ENCODE data around the gene TAS2R46.

DNA sequence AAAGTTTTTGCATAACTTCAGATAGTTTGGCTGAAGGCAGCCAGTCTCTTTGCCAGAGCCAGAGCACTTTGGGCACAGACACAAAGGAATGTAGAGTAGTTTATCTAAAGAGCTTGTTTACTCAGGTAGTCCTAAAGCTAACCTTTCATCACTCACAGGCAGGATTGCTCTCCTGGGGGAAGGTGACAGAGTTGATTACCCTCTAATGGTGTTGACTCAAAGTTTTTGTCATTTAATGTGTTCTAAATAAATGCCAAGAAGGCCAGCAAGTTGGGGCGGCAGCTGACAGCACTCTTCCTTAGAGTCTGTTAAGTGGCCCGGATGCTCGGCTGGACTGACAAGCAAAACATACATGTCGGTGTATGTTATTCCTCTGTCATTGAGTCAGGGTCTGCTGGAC, 9.3 kb upstream of the TAS2R46 start:
- TF ChIP-seq, protein P1, sequence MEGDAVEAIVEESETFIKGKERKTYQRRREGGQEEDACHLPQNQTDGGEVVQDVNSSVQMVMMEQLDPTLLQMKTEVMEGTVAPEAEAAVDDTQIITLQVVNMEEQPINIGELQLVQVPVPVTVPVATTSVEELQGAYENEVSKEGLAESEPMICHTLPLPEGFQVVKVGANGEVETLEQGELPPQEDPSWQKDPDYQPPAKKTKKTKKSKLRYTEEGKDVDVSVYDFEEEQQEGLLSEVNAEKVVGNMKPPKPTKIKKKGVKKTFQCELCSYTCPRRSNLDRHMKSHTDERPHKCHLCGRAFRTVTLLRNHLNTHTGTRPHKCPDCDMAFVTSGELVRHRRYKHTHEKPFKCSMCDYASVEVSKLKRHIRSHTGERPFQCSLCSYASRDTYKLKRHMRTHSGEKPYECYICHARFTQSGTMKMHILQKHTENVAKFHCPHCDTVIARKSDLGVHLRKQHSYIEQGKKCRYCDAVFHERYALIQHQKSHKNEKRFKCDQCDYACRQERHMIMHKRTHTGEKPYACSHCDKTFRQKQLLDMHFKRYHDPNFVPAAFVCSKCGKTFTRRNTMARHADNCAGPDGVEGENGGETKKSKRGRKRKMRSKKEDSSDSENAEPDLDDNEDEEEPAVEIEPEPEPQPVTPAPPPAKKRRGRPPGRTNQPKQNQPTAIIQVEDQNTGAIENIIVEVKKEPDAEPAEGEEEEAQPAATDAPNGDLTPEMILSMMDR (IDR thresholded peaks at IDR 0.05): no peak
- no peak for TF ChIP-seq POLR2AphosphoS5 (IDR thresholded peaks at IDR 0.05; ENCODE audit: low read depth, low read length)
- TF ChIP-seq, protein P2, sequence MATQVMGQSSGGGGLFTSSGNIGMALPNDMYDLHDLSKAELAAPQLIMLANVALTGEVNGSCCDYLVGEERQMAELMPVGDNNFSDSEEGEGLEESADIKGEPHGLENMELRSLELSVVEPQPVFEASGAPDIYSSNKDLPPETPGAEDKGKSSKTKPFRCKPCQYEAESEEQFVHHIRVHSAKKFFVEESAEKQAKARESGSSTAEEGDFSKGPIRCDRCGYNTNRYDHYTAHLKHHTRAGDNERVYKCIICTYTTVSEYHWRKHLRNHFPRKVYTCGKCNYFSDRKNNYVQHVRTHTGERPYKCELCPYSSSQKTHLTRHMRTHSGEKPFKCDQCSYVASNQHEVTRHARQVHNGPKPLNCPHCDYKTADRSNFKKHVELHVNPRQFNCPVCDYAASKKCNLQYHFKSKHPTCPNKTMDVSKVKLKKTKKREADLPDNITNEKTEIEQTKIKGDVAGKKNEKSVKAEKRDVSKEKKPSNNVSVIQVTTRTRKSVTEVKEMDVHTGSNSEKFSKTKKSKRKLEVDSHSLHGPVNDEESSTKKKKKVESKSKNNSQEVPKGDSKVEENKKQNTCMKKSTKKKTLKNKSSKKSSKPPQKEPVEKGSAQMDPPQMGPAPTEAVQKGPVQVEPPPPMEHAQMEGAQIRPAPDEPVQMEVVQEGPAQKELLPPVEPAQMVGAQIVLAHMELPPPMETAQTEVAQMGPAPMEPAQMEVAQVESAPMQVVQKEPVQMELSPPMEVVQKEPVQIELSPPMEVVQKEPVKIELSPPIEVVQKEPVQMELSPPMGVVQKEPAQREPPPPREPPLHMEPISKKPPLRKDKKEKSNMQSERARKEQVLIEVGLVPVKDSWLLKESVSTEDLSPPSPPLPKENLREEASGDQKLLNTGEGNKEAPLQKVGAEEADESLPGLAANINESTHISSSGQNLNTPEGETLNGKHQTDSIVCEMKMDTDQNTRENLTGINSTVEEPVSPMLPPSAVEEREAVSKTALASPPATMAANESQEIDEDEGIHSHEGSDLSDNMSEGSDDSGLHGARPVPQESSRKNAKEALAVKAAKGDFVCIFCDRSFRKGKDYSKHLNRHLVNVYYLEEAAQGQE (IDR thresholded peaks at IDR 0.05; ENCODE audit: insufficient read depth in 1 of 2, low read depth in 2 of 2, low read length in 1 of 2): no peak
